HCT116 (cell line): ENCODE data around the gene FEV. TPM values are rescaled to one million over a fixed set of nuclear protein-coding genes. Genes with fewer than 3 reads are reported as not detected.

Experiments used
- ATAC-seq: fragments of 200-7000 bp; cut with Tn5 transposase; 2 replicates; pipeline ENCODE4 v1.9.1; 2020; ENCODE audit warnings: mild to moderate bottlenecking, moderate library complexity
- BruUV-seq: library from RNA; stranded (reverse); fragments of 400-500 nt; replicated peaks from 2 replicates; lab custom pipeline; 2021; lab: Mats Ljungman, UMichigan
- CTCF ChIA-PET: fragments of 300-600 bp; sonication (Branson Sonifier 250); formaldehyde crosslinking; loops from one replicate; lab custom pipeline; 2021; ENCODE audit warnings: antibody characterized with exemption; lab: Charles Lee
- POLR2A ChIA-PET: fragments of 300-600, 350-600 bp; sonication (Branson Sonifier 250); formaldehyde crosslinking; loops from one replicate; lab custom pipeline; 2021; ENCODE audit warnings: antibody characterized with exemption; lab: Charles Lee
- RAD21 ChIA-PET, 2 experiments: fragments of 300-600 bp; sonication (Branson Sonifier 250); formaldehyde crosslinking; loops; one replicate each; lab custom pipeline; 2023; ENCODE audit warnings: low total read pairs in 2 of 2; ENCODE audit not compliant: uncharacterized antibody in 2 of 2, unreplicated experiment in 2 of 2, low non-redundant PET in 1 of 2; lab: Charles Lee
- DNase-seq: peaks from one replicate; pipeline ENCODE4 v3.0.0-alpha.2; 2010; ENCODE audit warnings: low read depth, low spot score
- H2AFZ ChIP-seq: fragments of 200-600 bp; shearing (Covaris generic), sonication (generic); 2 replicates; pipeline ENCODE4 v1.6.1; 2017; ENCODE audit warnings: low read depth, mixed run types, mixed read lengths, antibody characterized with exemption, low read length; ENCODE audit not compliant: poor library complexity, severe bottlenecking
- H3K27ac ChIP-seq: 2 replicates; pipeline ENCODE4 v1.5.1; 2012; ENCODE audit warnings: low read depth, low read length
- H3K27me3 ChIP-seq: fragments of 200-600 bp; sonication (generic); 2 replicates; pipeline ENCODE4 v1.6.1; 2016; ENCODE audit warnings: mixed run types, low read length, mixed read lengths; ENCODE audit not compliant: insufficient read depth
- H3K36me3 ChIP-seq, 2 experiments: fragments of 200-500 bp in 1 of 2; fragments of 200-600 bp in 1 of 2; sonication (Bioruptor generic) in 1 of 2; sonication (generic) in 1 of 2; 2 replicates each; pipeline versions ENCODE4 v1.5.1 to v1.6.1; 2014 to 2016; ENCODE audit warnings: low read length in 2 of 2, inconsistent platforms in 1 of 2, mixed read lengths in 1 of 2, mixed run types in 1 of 2; ENCODE audit not compliant: insufficient read depth in 2 of 2, control insufficient read depth in 1 of 2
- H3K4me1 ChIP-seq, 2 experiments: fragments of 200-600 bp in 1 of 2; sonication (generic) in 1 of 2; 2 replicates each; pipeline versions ENCODE4 v1.5.1 to v1.6.1; 2012 to 2017; ENCODE audit warnings: low read length in 2 of 2, inconsistent platforms in 1 of 2, mild to moderate bottlenecking in 1 of 2, mixed read lengths in 1 of 2, mixed run types in 1 of 2, moderate library complexity in 1 of 2; ENCODE audit not compliant: insufficient read depth in 2 of 2, control insufficient read depth in 1 of 2
- H3K4me2 ChIP-seq: fragments of 200-600 bp; sonication (generic); 2 replicates; pipeline ENCODE4 v1.6.1; 2017; ENCODE audit warnings: mixed run types, low read length, mixed read lengths
- H3K4me3 ChIP-seq, 2 experiments: fragments of 200-600 bp in 1 of 2; sonication (generic) in 1 of 2; replicated peaks in 1 of 2; 2 replicates each; pipeline ENCODE4 v1.5.1; 2011 to 2016; ENCODE audit warnings: low read length in 2 of 2, control low read depth in 1 of 2, low read depth in 1 of 2, mild to moderate bottlenecking in 1 of 2, mixed read lengths in 1 of 2, mixed run types in 1 of 2
- H3K79me2 ChIP-seq: fragments of 200-600 bp; sonication (generic); 2 replicates; pipeline ENCODE4 v1.6.1; 2017; ENCODE audit warnings: mild to moderate bottlenecking, mixed run types, low read length, moderate library complexity, mixed read lengths; ENCODE audit not compliant: insufficient read depth
- H3K9ac ChIP-seq: fragments of 200-600 bp; sonication (generic); 2 replicates; pipeline ENCODE4 v1.6.1; 2016; ENCODE audit warnings: low read length, mixed read lengths
- H3K9me2 ChIP-seq: fragments of 200-600 bp; sonication (generic), shearing (Covaris generic); 2 replicates; pipeline ENCODE4 v1.6.1; 2017; ENCODE audit warnings: mixed run types, mild to moderate bottlenecking, moderate library complexity; ENCODE audit not compliant: insufficient read depth
- H3K9me3 ChIP-seq, 2 experiments: fragments of 200-500 bp in 1 of 2; fragments of 200-600 bp in 1 of 2; sonication (Bioruptor generic) in 1 of 2; sonication (generic) in 1 of 2; 2 replicates each; pipeline ENCODE4 v1.6.1; 2014 to 2017; ENCODE audit warnings: low read length in 2 of 2, mixed read lengths in 2 of 2, inconsistent platforms in 1 of 2, low read depth in 1 of 2, mild to moderate bottlenecking in 1 of 2, mixed run types in 1 of 2, moderate library complexity in 1 of 2; ENCODE audit not compliant: control insufficient read depth in 1 of 2, insufficient read depth in 1 of 2
- H4K20me1 ChIP-seq: fragments of 200-600 bp; sonication (generic), shearing (Covaris generic); 2 replicates; pipeline ENCODE4 v1.6.1; 2017; ENCODE audit warnings: mixed run types, mild to moderate bottlenecking, moderate library complexity; ENCODE audit not compliant: insufficient read depth
- EZH2 ChIP-seq: fragments of 200-600 bp; sonication (generic); IDR thresholded peaks from 2 replicates; pipeline ENCODE4 v1.6.1; 2017; ENCODE audit warnings: antibody characterized with exemption, mixed run types
- POLR2AphosphoS5 ChIP-seq: IDR thresholded peaks from 2 replicates; pipeline ENCODE4 v1.6.1; 2011; ENCODE audit warnings: mild to moderate bottlenecking, low read depth, low read length, moderate library complexity
- SIN3A ChIP-seq: IDR thresholded peaks from 2 replicates; pipeline ENCODE4 v1.6.1; 2012; ENCODE audit warnings: low read depth
- SRF ChIP-seq: IDR thresholded peaks from 2 replicates; pipeline ENCODE4 v1.6.1; 2012; ENCODE audit warnings: low read depth
- TCF7L2 ChIP-seq: IDR thresholded peaks from 2 replicates; pipeline ENCODE4 v1.7.0; 2011; ENCODE audit warnings: borderline replicate concordance, inconsistent platforms; ENCODE audit not compliant: insufficient read depth, insufficient read length; ENCODE audit errors: extremely low read depth
- YY1 ChIP-seq: IDR thresholded peaks from 2 replicates; pipeline ENCODE4 v1.6.1; 2011; ENCODE audit warnings: low read length, low read depth, moderate library complexity, mild to moderate bottlenecking; ENCODE audit not compliant: insufficient replicate concordance; ENCODE audit errors: extremely low read depth
- ZNF274 ChIP-seq: fragments of 200-500 bp; sonication (Bioruptor generic); IDR thresholded peaks from 2 replicates; pipeline ENCODE4 v1.6.1; 2014; ENCODE audit warnings: mild to moderate bottlenecking, low read depth, low read length, inconsistent platforms
- intact Hi-C: fragments of 100-400 bp; cut with micrococcal nuclease; formaldehyde crosslinking; loops from 2 replicates; pipeline ENCODE4 v1.10.0; 2022
- total RNA-seq: library from RNA; stranded (reverse); gene quantifications from one replicate; pipeline ENCODE4 v1.2.1, GENCODE V29; 2021; ENCODE audit not compliant: unreplicated experiment
- TF ChIP-seq, protein P1 (sequence below): IDR thresholded peaks from 2 replicates; pipeline ENCODE4 v1.6.1; 2012
- TF ChIP-seq, protein P2 (sequence below): IDR thresholded peaks from 2 replicates; pipeline ENCODE4 v1.6.1; 2012; ENCODE audit warnings: low read depth

The FEV gene
- total RNA-seq, 1 experiment from 2014 or later, result not detected

DNA sequence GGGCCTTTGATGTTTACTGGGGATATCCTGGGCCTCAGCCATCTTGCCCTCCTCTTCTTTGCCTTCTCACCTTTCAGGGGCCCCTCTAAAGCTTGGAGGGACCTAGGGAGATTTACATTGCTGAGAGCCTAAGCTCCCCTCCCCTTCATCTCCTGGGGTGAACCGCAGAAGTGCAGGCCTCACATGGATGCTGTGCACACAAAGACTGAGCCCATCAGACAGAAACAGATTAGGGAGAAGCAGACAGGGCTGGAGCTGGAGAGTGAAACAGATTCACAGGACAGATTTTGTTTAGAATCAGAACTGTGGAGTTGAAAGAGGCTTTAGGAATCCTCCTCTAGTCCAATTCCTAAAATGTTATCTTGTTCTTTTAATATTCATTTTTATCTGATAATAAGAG lies 28.9 kb downstream of the FEV start (continued):
- TF ChIP-seq, protein P1, sequence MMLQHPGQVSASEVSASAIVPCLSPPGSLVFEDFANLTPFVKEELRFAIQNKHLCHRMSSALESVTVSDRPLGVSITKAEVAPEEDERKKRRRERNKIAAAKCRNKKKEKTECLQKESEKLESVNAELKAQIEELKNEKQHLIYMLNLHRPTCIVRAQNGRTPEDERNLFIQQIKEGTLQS, result no peak
- TF ChIP-seq SIN3A, result no peak

GRCh38 chr2:218954541-218955300 lies 30.3 kb downstream of the FEV start:
- Histone ChIP-seq H3K9ac (no peak overlapping the region), H4K20me1 (no peaks in the 10 kb centered on the region), H3K36me3 (no peaks in the 10 kb centered on the region), H3K4me3 (no peak overlapping the region)
- intact Hi-C loops, result no loop called here
- TF ChIP-seq SRF (no peak), POLR2AphosphoS5 (no peak), EZH2 (no peak), ZNF274 (no peak), TCF7L2 (no peak), YY1 (no peak)
- TF ChIP-seq, protein P2, sequence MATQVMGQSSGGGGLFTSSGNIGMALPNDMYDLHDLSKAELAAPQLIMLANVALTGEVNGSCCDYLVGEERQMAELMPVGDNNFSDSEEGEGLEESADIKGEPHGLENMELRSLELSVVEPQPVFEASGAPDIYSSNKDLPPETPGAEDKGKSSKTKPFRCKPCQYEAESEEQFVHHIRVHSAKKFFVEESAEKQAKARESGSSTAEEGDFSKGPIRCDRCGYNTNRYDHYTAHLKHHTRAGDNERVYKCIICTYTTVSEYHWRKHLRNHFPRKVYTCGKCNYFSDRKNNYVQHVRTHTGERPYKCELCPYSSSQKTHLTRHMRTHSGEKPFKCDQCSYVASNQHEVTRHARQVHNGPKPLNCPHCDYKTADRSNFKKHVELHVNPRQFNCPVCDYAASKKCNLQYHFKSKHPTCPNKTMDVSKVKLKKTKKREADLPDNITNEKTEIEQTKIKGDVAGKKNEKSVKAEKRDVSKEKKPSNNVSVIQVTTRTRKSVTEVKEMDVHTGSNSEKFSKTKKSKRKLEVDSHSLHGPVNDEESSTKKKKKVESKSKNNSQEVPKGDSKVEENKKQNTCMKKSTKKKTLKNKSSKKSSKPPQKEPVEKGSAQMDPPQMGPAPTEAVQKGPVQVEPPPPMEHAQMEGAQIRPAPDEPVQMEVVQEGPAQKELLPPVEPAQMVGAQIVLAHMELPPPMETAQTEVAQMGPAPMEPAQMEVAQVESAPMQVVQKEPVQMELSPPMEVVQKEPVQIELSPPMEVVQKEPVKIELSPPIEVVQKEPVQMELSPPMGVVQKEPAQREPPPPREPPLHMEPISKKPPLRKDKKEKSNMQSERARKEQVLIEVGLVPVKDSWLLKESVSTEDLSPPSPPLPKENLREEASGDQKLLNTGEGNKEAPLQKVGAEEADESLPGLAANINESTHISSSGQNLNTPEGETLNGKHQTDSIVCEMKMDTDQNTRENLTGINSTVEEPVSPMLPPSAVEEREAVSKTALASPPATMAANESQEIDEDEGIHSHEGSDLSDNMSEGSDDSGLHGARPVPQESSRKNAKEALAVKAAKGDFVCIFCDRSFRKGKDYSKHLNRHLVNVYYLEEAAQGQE, result no peak
- TF ChIP-seq, all 23 proteins: peak for 0
- no peak overlapping the region for H3K4me2 ChIP-seq
- POLR2A ChIA-PET, result no interaction called here
- H3K79me2 ChIP-seq, result no peaks in the 10 kb centered on the region
- BruUV-seq, result no TSS peak
- H3K4me1 ChIP-seq, result peaks cover 0 to 7% of the 10 kb centered on the region in 2 experiments; a peak in 1 of 4 replicates
- no peak overlapping the region for H2AFZ ChIP-seq
- H3K9me3 ChIP-seq, result no peaks in the 10 kb centered on the region
- DNase-seq, result no peak
- ATAC-seq, result no peak
- CTCF ChIA-PET, result interaction anchor here (1.0 to 2.6 kb wide), 2 partner anchors 25 to 56 kb away, joined by 4 to 8 read pairs; no protein-coding TSS in a partner anchor
- RAD21 ChIA-PET, result no interaction called here
- peaks cover 3% of the 10 kb centered on the region; the same call in 1 of the 2 replicates for H3K27me3 ChIP-seq
- no peak overlapping the region for H3K27ac ChIP-seq
- no peaks in the 10 kb centered on the region for H3K9me2 ChIP-seq
